ENCODE data around the gene COL19A1. TPM values are rescaled to one million over a fixed set of nuclear protein-coding genes. Genes with fewer than 3 reads are reported as not detected.

The COL19A1 gene
- total and polyA plus RNA-seq, 2 experiments from 2014 or later: not detected

DNA sequence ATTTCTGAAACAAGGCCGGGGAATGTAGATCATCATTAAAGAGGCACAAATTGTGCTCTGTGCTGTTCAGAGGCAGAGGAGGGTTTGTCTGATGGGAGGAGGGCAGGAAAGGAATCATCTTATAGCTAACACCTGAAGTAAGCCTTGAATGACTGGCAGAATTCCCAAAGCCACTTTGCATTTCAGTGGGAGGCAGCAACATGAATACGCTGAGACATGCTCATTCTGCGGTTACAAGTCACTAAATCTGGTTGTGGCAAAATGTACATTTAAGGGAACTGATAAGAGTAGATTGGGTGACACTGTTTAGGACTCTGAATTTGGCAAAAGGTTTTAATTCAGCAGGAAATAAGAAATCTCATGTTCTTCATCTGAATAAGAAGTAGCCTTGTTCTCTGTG is 4.4 kb upstream of the COL19A1 start (continued):
- TF ChIP-seq EZH2 (IDR thresholded peaks at IDR 0.05; ENCODE audit: low read depth, unreplicated experiment) (no peak), JUNB (IDR thresholded peaks at IDR 0.05; ENCODE audit: unreplicated experiment) (no peak)

DNA sequence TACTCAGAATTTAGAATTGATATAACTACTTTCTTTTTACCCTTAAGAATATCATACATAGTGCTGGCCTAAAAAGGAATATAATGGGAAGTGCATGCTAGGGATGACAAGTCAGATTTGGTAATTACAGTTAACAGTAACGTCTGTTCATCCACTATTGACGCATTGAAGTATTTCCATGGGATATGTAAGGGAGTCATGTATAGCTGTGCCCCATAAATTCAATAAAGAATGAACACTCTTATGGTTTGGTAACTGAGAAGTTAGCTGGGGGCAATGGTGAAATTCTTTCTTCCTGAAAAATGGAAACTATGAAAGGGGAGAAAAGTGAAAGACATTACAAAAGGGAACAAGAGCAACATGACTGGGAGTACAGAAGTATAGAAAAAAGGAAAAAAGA is 2.6 kb upstream of the COL19A1 start:
- Histone ChIP-seq H3F3A (replicated peaks; ENCODE audit: low read depth) (no peaks in the 10 kb centered on the region), H3K4me3 (no peak overlapping the region), H3K4me2 (no peak overlapping the region), H3K9me2 (ENCODE audit: insufficient read depth) (no peaks in the 10 kb centered on the region), H3K79me2 (replicated peaks; ENCODE audit: insufficient read depth) (no peaks in the 10 kb centered on the region), H3K4me1 (ENCODE audit: insufficient read depth) (peaks cover 15% of the 10 kb centered on the region), H4K20me1 (replicated peaks; ENCODE audit: insufficient read depth) (no peaks in the 10 kb centered on the region), H3K36me3 (ENCODE audit: insufficient read depth) (no peaks in the 10 kb centered on the region), H2AFZ (no peak overlapping the region), H3K27ac (ENCODE audit: low read depth) (no peak overlapping the region), H3K27me3 (ENCODE audit: insufficient read depth) (peaks cover 45% of the 10 kb centered on the region)
- Mint-ChIP-seq H3K27me3 (ENCODE audit: insufficient read depth, low read depth, poor library complexity) (peaks cover 28% of the 10 kb centered on the region), H3K27ac (no peak overlapping the region), H3K4me1 (peaks cover 28% of the 10 kb centered on the region), H3K36me3 (ENCODE audit: low read depth) (no peaks in the 10 kb centered on the region), H3K4me3 (no peak overlapping the region), H3K9me3 (no peaks in the 10 kb centered on the region)
- no peak for TF ChIP-seq ZNF114 (CRISPR knock-in tag; IDR thresholded peaks at IDR 0.05)
- TF ChIP-seq EZH2 (IDR thresholded peaks at IDR 0.05; ENCODE audit: low read depth, unreplicated experiment): no peak
- TF ChIP-seq JUNB (IDR thresholded peaks at IDR 0.05; ENCODE audit: unreplicated experiment): no peak
- TF ChIP-seq, protein P1, sequence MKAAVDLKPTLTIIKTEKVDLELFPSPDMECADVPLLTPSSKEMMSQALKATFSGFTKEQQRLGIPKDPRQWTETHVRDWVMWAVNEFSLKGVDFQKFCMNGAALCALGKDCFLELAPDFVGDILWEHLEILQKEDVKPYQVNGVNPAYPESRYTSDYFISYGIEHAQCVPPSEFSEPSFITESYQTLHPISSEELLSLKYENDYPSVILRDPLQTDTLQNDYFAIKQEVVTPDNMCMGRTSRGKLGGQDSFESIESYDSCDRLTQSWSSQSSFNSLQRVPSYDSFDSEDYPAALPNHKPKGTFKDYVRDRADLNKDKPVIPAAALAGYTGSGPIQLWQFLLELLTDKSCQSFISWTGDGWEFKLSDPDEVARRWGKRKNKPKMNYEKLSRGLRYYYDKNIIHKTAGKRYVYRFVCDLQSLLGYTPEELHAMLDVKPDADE (IDR thresholded peaks at IDR 0.05): no peak
- no peak for TF ChIP-seq POLR2AphosphoS5 (IDR thresholded peaks at IDR 0.05; ENCODE audit: low read depth)
- no peak for TF ChIP-seq STAT1 (IDR thresholded peaks at IDR 0.05; ENCODE audit: unreplicated experiment)
- TF ChIP-seq, protein P2, sequence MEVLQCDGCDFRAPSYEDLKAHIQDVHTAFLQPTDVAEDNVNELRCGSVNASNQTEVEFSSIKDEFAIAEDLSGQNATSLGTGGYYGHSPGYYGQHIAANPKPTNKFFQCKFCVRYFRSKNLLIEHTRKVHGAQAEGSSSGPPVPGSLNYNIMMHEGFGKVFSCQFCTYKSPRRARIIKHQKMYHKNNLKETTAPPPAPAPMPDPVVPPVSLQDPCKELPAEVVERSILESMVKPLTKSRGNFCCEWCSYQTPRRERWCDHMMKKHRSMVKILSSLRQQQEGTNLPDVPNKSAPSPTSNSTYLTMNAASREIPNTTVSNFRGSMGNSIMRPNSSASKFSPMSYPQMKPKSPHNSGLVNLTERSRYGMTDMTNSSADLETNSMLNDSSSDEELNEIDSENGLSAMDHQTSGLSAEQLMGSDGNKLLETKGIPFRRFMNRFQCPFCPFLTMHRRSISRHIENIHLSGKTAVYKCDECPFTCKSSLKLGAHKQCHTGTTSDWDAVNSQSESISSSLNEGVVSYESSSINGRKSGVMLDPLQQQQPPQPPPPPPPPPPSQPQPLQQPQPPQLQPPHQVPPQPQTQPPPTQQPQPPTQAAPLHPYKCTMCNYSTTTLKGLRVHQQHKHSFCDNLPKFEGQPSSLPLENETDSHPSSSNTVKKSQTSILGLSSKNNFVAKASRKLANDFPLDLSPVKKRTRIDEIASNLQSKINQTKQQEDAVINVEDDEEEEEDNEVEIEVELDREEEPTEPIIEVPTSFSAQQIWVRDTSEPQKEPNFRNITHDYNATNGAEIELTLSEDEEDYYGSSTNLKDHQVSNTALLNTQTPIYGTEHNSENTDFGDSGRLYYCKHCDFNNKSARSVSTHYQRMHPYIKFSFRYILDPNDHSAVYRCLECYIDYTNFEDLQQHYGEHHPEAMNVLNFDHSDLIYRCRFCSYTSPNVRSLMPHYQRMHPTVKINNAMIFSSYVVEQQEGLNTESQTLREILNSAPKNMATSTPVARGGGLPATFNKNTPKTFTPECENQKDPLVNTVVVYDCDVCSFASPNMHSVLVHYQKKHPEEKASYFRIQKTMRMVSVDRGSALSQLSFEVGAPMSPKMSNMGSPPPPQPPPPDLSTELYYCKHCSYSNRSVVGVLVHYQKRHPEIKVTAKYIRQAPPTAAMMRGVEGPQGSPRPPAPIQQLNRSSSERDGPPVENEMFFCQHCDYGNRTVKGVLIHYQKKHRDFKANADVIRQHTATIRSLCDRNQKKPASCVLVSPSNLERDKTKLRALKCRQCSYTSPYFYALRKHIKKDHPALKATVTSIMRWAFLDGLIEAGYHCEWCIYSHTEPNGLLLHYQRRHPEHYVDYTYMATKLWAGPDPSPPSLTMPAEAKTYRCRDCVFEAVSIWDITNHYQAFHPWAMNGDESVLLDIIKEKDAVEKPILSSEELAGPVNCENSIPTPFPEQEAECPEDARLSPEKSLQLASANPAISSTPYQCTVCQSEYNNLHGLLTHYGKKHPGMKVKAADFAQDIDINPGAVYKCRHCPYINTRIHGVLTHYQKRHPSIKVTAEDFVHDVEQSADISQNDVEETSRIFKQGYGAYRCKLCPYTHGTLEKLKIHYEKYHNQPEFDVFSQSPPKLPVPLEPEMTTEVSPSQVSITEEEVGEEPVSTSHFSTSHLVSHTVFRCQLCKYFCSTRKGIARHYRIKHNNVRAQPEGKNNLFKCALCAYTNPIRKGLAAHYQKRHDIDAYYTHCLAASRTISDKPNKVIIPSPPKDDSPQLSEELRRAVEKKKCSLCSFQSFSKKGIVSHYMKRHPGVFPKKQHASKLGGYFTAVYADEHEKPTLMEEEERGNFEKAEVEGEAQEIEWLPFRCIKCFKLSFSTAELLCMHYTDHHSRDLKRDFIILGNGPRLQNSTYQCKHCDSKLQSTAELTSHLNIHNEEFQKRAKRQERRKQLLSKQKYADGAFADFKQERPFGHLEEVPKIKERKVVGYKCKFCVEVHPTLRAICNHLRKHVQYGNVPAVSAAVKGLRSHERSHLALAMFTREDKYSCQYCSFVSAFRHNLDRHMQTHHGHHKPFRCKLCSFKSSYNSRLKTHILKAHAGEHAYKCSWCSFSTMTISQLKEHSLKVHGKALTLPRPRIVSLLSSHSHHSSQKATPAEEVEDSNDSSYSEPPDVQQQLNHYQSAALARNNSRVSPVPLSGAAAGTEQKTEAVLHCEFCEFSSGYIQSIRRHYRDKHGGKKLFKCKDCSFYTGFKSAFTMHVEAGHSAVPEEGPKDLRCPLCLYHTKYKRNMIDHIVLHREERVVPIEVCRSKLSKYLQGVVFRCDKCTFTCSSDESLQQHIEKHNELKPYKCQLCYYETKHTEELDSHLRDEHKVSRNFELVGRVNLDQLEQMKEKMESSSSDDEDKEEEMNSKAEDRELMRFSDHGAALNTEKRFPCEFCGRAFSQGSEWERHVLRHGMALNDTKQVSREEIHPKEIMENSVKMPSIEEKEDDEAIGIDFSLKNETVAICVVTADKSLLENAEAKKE (CRISPR knock-in tag; IDR thresholded peaks at IDR 0.05): no peak
- ATAC-seq (no peak), DNase-seq (ENCODE audit: low spot score) (no peak)

Data from GM23338 (cell line).